Colon (tissue), 2 donors: ENCODE data around the gene TRIM37.
A peak's percentile ranks its signal among the peaks of the same experiment; 100 is the strongest.

Experiments
- FAIRE-seq: peaks from 2 replicates; lab custom pipeline; 2012; peaks lifted over from hg19 to GRCh38; lab: Jason Lieb, UNC
- donor health status: control.
- donor health status: control.

Gene TRIM37

GRCh38 chr17:59037960-59038359 lies 68.7 kb downstream of the TRIM37 start:
- no peak for FAIRE-seq

GRCh38 chr17:59030811-59031210 lies 75.9 kb downstream of the TRIM37 start:
- no peak for FAIRE-seq

- FAIRE-seq = no peak
Measured at GRCh38 chr17:59028328-59028727, 78.4 kb downstream of the TRIM37 start.

DNA sequence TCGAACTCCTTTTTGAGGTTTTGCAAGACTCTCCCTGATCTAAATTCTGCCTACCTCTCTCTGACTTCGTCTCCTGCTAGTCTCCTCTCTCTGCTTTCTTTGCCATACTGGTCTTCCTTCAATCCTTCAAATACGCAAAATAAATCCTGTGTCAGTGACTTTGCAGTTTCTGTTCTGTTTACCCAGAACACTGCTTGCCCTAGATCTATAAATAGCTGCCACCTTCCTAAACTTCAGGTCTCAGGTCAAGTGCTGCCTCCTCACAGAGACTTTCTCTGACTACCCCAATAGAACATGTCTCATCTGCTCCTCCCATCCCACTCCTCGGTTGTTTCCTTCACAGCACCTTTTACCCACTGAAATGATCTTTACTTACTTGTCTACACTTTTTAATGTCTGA lies 78.9 kb downstream of the TRIM37 start:
- FAIRE-seq = no peak

GRCh38 chr17:59026176-59026939 lies 80.3 kb downstream of the TRIM37 start:
- FAIRE-seq = no peak

DNA sequence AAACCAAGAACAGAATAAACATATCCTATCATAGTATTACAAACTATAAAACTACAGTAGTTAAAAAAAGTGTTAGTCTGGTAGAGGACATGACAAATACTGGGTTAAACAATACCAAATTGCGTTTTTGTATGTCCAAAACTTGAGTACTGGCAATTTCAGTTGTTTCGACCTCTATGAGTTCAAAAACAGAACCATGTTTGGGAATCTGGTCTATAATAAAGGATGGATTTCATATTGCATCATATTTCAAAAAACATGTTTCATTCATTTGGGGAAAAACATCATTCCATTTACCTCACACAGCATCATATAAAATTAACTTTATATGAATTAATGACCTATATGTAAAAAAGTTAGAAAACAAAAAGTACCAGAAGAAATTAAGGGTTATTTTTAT lies 81.8 kb downstream of the TRIM37 start:
- no peak for FAIRE-seq

DNA sequence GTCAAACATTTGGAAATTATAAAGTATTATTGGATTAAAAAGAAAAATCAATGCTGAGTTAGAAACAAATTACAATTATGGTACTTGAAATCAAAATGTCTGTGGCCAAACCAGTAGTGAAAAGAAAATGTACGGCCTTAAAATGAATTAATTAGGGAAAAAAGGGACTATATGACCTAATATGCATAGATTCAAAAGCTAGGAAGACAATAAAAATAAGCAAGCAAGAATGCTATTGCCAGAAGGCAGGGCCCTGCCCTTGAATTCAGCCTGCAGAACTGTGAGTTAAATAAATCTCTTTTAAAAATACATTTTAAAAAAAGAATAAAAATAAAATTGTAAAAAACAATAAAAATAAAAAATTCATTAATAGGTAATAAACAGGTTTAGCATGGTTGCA lies 88.7 kb downstream of the TRIM37 start:
- FAIRE-seq = no peak

GRCh38 chr17:59011975-59012374 lies 94.7 kb downstream of the TRIM37 start:
- FAIRE-seq = no peak

GRCh38 chr17:59010026-59010425 lies 96.7 kb downstream of the TRIM37 start:
- no peak for FAIRE-seq

DNA sequence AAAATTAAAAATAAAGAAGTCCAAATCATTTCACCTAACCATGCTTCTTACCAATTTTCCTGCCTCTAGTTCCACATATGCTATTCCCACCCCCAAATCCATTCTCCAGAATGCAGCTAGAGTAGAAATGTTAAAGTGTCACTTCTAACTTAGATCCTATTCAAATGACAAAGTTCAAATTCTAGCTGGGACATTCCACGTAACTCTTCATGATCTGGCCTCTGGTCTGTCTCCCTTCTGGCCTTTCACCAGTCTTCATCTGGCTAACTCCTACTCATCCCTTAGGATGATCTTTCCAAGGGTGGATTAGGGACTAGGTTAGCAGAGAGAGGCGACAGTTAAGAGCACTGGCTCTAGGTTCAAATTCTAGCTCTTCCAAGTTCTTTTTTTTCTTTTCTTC lies 97.9 kb downstream of the TRIM37 start:
- FAIRE-seq = no peak

GRCh38 chr17:59007995-59008394 lies 98.7 kb downstream of the TRIM37 start:
- no peak for FAIRE-seq

GRCh38 chr17:59004338-59005111 lies 102.2 kb downstream of the TRIM37 start:
- peak; percentile 73 for FAIRE-seq

GRCh38 chr17:59003860-59004259 lies 102.8 kb downstream of the TRIM37 start:
- no peak for FAIRE-seq

DNA sequence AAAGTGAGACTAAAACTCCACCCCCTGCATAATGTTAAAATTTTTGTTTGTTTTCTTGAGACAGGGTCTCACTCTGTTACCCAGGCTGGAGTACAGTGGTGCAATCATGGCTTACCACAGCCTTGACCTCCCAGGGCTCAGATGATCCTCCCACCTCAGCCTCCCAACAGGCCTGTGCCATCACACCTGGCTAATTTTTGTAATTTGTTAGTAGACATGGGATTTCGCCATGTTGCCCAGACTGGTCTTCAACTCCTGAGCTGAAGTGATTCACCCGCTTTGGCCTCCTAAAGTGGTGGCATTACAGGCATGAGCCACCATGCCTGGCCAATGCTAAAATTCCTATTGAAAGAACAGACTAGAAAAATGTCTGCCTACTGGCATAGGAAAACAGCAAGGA lies 103.8 kb downstream of the TRIM37 start:
- no peak for FAIRE-seq

DNA sequence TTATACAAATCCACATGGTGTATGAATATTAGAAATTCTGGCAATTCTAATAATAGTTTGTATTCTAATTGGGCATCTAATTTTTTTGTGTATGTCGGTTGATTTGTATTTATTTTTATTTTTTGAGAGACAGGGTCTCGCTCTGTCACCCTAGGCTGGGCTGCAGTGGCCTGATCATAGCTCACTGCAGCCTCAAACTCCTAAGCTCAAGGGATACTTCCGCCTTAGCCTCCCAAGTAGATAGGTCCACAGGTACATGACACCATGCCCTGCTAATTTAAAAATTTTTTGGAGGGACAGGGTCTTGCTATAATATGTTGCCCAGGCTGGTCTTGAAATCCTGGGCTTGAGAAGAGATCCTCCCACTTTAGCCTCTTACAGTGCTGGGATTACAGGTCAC lies 104.6 kb downstream of the TRIM37 start:
- FAIRE-seq = no peak

DNA sequence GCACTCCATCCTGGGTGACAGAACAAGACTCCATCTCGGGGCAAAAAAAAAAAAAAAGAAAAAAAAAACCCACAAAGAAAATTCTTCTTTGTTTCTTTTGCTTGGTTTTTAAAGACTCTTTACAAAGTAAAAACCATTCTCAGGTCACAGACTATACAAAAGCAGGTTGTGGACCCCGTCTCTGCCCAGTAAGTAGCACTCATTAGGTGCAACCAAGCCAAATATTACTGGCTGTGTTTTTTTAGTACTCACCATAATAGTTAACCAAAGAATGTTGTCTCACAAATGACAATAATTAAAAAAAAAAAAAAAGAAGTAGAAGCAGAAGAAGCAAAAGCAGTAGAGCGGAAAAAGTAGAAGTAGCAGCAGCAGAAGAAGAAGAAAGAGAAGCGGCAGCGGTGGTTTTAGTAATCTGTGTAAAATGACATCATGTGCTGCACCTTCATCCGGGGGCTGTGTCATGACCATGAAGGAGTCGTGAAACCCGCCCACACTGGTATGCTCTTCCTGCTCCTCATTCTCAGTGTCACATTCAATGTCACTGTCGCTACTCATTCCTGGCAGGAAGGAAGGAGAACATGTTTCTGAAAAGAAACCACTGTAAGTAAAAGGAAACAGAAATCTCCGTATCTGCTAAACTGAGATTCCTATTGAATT lies 105.4 kb downstream of the TRIM37 start:
- no peak for FAIRE-seq

- no peak for FAIRE-seq
Measured at GRCh38 chr17:59000022-59000421, 106.7 kb downstream of the TRIM37 start.

DNA sequence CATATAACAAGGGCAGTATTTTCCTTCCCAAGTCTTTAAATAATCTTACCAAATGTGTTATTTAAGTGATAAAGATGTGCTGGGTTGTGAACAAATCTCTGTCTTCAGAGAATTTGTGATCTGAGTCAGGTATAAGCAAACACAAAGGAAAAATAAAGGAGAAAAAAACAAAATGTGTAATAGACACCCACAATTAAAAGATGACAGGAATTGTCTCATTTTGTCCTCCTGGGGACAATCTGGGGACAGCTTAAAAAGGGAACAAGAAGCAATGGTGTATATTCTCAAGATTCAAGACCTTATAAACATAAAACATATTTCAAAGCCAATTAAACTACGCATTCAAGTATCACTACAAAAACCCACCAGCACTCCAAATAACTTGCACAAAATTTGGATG lies 107.2 kb downstream of the TRIM37 start:
- FAIRE-seq = no peak

DNA sequence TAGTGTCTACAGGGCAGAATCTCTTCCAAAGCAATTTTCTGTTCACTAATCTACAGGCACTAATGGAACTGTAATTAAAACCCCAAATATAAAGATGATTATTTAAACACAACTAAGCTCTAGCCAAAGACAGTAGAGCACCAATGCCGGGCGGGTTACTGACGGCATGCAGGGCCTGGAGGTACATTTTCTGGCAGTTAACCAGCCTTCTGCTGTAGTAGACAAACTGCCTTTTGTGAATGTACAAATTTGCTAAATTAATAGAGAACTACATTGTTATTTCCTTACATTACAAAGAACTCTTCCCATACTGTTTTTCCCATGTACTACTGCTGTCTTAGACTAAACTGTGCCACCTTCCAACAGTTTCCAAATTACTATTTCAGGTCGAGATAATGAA lies 107.8 kb downstream of the TRIM37 start:
- FAIRE-seq = no peak

DNA sequence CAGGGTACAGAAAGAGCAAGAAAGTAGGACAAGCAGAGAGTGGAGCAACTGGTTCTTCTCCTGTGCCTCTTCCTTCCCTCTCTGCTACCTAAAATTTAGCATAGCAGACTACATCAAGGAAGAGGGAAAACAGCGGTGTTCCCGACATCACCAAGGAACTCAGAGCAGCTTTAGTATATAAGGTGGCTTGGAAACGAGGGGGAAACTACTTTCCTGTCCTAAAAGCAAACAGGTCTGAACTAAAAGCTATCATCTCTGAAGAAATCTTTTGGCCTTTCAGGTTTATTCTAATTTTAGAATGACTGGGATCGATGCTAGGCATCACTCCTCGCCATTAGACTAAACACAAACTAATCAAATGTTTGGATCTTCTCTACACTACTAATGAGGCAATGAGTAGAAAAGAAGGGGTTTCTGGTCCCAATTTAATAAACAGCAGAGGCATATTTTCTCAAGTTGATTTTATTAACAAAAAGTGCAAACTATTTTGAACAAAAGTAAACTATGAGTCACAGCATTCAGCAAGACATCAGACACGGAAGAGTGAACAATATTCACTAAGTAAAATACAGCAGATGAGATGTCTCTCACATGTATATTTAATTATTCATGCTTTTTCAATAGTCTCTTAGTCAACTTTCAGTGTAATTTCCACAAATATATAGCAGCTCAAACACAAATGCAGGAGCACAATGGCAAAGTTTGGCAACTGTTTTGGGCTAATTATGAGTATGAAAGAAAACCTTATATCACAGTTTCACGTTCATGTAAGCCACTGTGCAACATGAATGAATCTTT lies 108.7 kb downstream of the TRIM37 start:
- no peak for FAIRE-seq

- no peak for FAIRE-seq
Measured at GRCh38 chr17:58996968-58997367, 109.7 kb downstream of the TRIM37 start.

DNA sequence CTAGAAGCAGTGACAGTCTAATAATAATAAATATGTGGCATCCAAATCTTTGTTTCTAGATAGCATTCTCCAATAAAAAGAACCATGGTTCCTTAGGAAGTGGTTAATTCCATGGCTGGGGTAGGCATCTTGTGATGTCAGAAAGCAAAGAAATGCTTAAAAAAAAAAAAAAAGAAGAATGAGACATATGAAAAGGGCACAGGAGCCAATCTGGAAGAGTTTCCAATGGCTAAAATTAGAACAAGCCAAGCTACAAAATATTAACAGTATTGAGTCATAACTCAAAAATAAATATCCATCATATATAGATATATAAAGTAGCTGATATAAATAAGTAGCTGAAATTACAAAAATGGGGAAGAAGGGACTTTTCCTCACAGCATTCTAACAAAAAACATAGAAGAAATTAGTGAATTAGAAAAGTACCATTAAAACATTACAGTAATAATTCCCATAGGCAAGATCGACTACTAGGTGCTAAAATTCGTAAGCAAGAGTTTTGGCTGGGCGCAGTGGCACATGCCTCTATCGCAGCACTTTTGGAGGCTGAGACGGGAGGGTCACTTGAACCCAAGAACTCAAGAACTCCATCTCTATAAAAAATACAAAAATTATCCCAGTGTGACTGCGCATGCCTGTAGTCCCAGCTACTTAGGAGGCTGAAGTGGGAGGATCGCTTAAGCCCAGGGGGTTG lies 111.3 kb downstream of the TRIM37 start:
- FAIRE-seq = no peak
